K562 (cell line): ENCODE results near the gene YPEL2. TPM values are rescaled to one million over a fixed set of nuclear protein-coding genes. Genes with fewer than 3 reads are reported as not detected.

Experiments used
- HDAC8 ChIP-seq: fragments of 450-650 bp; IDR thresholded peaks from 2 replicates; pipeline ENCODE4 v1.6.1; 2016; ENCODE audit warnings: mild to moderate bottlenecking, missing genetic modification characterization, moderate library complexity, missing compliant biosample characterization
- IRF2 ChIP-seq: sonication (generic); formaldehyde crosslinking; IDR thresholded peaks from 2 replicates; pipeline ENCODE4 v1.8.1; 2022; ENCODE audit warnings: mild to moderate bottlenecking, missing genetic modification reagents
- RBBP5 ChIP-seq: fragments of 200-600 bp; sonication (generic); IDR thresholded peaks from 2 replicates; pipeline ENCODE4 v1.6.1; 2012; ENCODE audit warnings: borderline replicate concordance, mild to moderate bottlenecking, low read length, control low read depth, inconsistent platforms; ENCODE audit not compliant: insufficient read depth, poor library complexity, severe bottlenecking
- SRSF3 ChIP-seq: fragments of 200-400 bp; formaldehyde crosslinking; IDR thresholded peaks from 2 replicates; pipeline ENCODE4 v1.6.1; 2016; ENCODE audit warnings: mild to moderate bottlenecking, low read length, moderate library complexity; ENCODE audit not compliant: insufficient read depth
- ZBTB2 ChIP-seq: fragments of 450-650 bp; IDR thresholded peaks from 2 replicates; pipeline ENCODE4 v1.6.1; 2016; ENCODE audit warnings: antibody characterized with exemption
- polyA plus RNA-seq, 8 experiments: library from polyadenylated mRNA; depleted of rRNA in 4 of 8; stranded (reverse) in 5 of 8; unstranded in 3 of 8; fragments of >200 nt; fragmentation: Nextera tagmentation in 2 of 8; fragmentation: Illumina TruSeq in 1 of 8; extraction: Ambion mirVana in 2 of 8; extraction: Trizol in 1 of 8; gene quantifications; 2 replicates each; pipeline versions ENCODE4 v1.2.1 to v1.2.3, GENCODE V29; 2011 to 2014; ENCODE audit warnings: inconsistent platforms in 1 of 8, missing spikeins in 1 of 8
- total RNA-seq, 7 experiments: library from RNA; depleted of rRNA in 6 of 7; stranded (reverse); fragments of >200 nt in 6 of 7; fragmentation: Illumina TruSeq in 2 of 7; extraction: Trizol in 2 of 7; gene quantifications; 2 replicates each; pipeline versions ENCODE4 v1.2.1 to v1.2.3, GENCODE V29; 2011 to 2021; ENCODE audit warnings: low replicate concordance in 1 of 7
- TF ChIP-seq, protein P1 (sequence below), 2 experiments: IDR thresholded peaks in 1 of 2; conservative IDR thresholded peaks in 1 of 2; 2 replicates each; pipeline ENCODE4 v1.6.1; 2016; ENCODE audit warnings: low read depth in 2 of 2, mild to moderate bottlenecking in 1 of 2, missing compliant biosample characterization in 1 of 2, missing genetic modification characterization in 1 of 2, moderate library complexity in 1 of 2
- TF ChIP-seq, protein P2 (sequence below): fragments of 450-650 bp; formaldehyde crosslinking; IDR thresholded peaks from 2 replicates; pipeline ENCODE4 v1.4.0; 2022; ENCODE audit warnings: missing genetic modification characterization
- TF ChIP-seq, protein P3 (sequence below), 2 experiments: fragments of 150-350 bp in 1 of 2; IDR thresholded peaks; 2 replicates each; pipeline ENCODE4 v1.6.1; 2012 to 2016; ENCODE audit warnings: low read depth in 2 of 2, low read length in 2 of 2, mild to moderate bottlenecking in 1 of 2, moderate library complexity in 1 of 2

YPEL2 gene
- total and polyA plus RNA-seq, 9 of the 15 experiments (the other 6 are each of a cell fraction or from before 2014, with no cell fraction given), result 0.11 to 2.4 (median 0.47) TPM

- TF ChIP-seq, protein P1, sequence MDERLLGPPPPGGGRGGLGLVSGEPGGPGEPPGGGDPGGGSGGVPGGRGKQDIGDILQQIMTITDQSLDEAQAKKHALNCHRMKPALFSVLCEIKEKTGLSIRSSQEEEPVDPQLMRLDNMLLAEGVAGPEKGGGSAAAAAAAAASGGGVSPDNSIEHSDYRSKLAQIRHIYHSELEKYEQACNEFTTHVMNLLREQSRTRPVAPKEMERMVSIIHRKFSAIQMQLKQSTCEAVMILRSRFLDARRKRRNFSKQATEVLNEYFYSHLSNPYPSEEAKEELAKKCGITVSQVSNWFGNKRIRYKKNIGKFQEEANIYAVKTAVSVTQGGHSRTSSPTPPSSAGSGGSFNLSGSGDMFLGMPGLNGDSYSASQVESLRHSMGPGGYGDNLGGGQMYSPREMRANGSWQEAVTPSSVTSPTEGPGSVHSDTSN (CRISPR knock-in tag; IDR thresholded peaks at IDR 0.05; ENCODE audit: low read depth), result no peak
- TF ChIP-seq, protein P1 (tag; conservative IDR thresholded peaks at IDR 0.05; ENCODE audit: low read depth), result peak; percentile 73
- no peak for TF ChIP-seq SRSF3
- TF ChIP-seq, protein P2, sequence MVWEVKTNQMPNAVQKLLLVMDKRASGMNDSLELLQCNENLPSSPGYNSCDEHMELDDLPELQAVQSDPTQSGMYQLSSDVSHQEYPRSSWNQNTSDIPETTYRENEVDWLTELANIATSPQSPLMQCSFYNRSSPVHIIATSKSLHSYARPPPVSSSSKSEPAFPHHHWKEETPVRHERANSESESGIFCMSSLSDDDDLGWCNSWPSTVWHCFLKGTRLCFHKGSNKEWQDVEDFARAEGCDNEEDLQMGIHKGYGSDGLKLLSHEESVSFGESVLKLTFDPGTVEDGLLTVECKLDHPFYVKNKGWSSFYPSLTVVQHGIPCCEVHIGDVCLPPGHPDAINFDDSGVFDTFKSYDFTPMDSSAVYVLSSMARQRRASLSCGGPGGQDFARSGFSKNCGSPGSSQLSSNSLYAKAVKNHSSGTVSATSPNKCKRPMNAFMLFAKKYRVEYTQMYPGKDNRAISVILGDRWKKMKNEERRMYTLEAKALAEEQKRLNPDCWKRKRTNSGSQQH (CRISPR knock-in tag), result no peak
- TF ChIP-seq HDAC8 (tag), result no peak
- TF ChIP-seq ZBTB2, result peak; percentile 54; the same call in 1 of the 2 replicates
- no peak for TF ChIP-seq IRF2 (CRISPR knock-in tag)
- no peak for TF ChIP-seq RBBP5
- TF ChIP-seq, protein P3, sequence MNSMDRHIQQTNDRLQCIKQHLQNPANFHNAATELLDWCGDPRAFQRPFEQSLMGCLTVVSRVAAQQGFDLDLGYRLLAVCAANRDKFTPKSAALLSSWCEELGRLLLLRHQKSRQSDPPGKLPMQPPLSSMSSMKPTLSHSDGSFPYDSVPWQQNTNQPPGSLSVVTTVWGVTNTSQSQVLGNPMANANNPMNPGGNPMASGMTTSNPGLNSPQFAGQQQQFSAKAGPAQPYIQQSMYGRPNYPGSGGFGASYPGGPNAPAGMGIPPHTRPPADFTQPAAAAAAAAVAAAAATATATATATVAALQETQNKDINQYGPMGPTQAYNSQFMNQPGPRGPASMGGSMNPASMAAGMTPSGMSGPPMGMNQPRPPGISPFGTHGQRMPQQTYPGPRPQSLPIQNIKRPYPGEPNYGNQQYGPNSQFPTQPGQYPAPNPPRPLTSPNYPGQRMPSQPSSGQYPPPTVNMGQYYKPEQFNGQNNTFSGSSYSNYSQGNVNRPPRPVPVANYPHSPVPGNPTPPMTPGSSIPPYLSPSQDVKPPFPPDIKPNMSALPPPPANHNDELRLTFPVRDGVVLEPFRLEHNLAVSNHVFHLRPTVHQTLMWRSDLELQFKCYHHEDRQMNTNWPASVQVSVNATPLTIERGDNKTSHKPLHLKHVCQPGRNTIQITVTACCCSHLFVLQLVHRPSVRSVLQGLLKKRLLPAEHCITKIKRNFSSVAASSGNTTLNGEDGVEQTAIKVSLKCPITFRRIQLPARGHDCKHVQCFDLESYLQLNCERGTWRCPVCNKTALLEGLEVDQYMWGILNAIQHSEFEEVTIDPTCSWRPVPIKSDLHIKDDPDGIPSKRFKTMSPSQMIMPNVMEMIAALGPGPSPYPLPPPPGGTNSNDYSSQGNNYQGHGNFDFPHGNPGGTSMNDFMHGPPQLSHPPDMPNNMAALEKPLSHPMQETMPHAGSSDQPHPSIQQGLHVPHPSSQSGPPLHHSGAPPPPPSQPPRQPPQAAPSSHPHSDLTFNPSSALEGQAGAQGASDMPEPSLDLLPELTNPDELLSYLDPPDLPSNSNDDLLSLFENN (IDR thresholded peaks at IDR 0.05; ENCODE audit: low read depth in 2 of 2, low read length in 2 of 2), result peak in 1 of 2 experiments; percentile 85; a peak in 2 of 4 replicates
- TF ChIP-seq, all 486 proteins: peak for 126
Measured at GRCh38 chr17:59365383-59365981, 34.0 kb downstream of the YPEL2 start (continued).
